ENCODE measurements around the gene FDXR.
A peak's percentile ranks its signal among the peaks of the same experiment; 100 is the strongest.
"Not testable (repeated sequence)": the region's sequence is repeated elsewhere in the genome, so short reads cannot be mapped to it uniquely, and the experiment has no call there.

Gene FDXR

DNA sequence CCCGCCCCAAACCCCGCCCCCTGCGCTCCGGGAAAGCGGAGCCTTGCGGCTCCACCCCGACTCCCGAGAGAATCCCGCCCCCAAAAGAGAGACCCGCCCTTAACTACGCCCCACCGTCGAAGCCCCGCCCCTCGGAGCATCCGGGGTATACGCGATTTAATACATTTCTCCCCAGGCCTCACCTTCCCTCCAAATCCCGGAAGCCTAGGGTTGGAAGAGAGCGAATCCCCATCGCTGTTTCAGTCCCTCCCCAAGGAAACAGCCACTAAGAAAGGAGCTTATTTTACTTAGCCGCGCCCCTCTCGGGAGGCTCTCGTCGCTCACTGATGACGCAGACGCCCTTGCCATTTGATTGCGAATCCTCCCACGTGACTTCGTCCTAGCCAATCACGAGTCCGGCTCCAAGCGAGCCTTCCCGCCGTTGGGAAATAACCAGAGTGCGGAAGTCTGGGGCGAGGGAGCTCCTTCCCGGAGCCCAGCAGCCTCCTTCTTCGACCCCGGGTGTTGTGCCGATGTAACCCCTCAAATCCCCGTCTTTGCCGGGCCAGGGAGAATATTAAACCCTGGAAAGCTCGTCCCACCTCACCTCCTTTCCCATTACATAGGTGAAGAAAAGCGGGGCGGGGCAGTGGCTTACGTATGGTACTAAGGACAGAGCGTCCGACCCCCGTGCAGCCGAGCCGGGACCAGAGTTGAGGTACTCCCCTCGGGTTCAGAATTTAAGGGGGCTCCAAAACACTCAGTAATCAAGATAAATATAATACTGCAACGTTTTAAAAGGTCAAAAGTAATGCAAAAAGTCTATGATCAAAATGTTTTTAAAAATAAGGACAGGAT, 461 bp upstream of the FDXR start:
- DNase-seq (ENCODE audit: low read depth in 2 of 2): peak; percentile 97 to 99

DNA sequence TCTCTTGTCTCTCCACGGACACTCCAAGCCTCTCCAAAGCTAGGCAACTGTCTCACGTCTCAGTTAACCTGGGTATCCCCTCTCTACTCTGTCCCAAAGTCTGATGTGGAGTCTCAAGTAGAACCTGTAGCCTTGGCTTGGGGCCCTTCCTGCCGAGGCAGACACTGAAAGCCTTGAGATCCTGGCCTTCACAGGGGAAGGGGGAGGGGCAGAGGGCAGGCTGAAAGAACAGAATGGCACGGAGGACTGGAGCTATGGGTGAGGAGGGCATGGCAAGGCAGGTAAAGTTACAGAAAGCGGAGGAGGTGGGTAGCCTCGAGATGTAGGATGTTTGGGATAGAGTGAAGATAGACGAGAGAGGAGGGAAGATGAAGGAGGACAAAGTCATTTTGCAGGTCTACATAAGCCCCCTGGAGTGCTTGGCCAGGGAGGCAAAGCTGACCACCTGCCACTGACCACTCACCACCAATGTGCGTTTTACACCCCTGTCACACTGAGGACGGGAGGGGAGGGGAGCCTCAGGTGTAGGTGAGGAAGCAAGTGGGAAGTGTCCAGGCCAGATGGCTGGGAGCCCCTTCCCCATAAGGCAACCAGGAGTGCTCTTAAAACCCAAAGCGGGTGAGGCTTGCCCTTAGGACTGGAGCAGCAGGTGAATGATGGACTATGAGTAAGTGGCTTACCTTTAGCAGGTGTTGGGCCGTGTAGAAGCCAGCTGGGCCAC, 1.3 kb downstream of the FDXR start:
- no peak for DNase-seq (ENCODE audit: low read depth in 2 of 2)

DNA sequence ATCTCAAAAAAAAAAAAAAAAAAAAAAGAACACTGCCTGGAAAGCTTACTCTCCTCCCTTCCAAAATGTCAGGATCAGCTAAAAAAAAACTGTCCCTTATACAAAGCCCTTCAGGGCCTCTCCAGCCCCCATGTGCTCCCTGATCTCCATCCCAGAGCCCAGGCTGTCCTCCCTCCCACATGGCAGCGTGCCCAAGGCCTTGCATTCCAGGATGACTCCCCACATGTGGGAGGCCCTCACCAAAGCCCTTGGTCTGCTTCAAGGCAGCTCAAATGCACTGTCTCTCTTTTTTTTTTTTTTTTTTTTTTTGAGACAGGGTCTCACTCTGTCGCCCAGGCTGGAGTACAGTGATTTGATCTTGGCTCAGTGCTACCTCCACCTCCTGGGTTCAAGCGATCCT, 2.3 kb downstream of the FDXR start:
- DNase-seq (ENCODE audit: low read depth in 2 of 2): no peak

DNA sequence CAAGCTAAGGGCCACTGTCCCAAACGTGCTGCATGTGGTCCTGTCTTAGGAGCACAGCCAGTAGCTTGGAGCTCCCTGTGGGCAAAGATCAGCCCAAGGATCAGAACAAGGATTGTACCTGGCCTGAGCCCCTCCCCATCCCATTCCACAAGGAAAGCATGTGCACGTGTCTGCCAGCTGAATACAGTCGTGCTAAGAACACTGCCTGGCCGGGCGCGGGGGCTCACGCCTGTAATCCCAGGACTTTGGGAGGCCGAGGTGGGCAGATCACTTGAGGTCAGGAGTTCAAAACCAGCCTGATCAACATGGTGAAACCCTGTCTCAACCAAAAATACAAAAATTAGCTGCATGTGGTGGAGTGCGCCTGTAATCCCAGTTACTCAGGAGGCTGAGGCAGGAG, 2.8 kb downstream of the FDXR start:
- not testable (repeated sequence) for DNase-seq (ENCODE audit: low read depth in 2 of 2)

DNA sequence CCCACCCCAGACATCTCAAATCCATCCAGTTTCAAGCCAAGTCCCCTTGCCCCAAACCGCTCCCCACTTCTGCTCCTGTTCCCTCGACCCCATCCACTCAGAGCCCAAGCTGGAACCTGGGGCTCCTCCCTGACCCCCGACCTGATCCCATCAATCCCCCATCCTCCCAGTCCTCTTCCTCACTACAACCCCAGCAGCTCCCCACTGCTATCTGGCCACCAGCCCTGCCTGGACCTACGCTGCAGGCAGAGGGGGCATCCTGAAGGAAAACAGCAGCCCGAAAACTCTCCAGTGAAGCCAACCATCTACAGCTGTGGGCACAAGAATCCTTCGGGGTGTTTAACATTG, 3.9 kb downstream of the FDXR start:
- no peak for DNase-seq (ENCODE audit: low read depth in 2 of 2)

DNA sequence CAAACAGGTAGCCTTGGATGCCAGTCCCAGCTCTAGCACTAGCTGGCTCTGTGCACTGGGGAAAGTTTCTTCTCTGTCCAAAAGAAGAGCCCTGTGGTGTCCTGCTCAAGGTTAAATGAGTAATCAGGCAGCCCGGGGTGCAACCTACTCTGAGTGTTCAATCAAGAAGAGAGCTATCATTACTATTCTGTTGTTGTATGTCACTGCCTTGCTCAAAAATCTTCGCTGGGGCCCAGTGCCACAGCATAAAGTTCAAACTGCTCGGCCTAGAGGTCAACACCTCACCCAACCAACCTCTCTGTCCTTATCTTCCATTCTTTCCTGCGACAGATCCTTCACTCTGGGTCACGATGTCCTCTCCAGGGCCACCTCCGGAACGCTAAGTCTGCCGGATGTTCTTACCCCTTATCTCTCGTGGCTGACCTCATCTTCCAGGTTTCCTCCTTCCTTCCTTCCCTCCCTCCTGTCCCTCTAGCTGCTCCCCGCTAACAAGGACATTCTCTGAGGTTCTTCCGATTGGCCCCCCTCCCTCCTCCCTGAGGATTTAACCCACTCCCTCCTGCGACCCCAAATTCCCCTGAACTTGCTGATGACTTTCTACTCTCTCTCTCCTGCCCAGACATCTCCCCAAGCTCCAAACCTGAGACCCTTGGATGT, 4.4 kb downstream of the FDXR start:
- no peak for DNase-seq (ENCODE audit: low read depth in 2 of 2)

DNA sequence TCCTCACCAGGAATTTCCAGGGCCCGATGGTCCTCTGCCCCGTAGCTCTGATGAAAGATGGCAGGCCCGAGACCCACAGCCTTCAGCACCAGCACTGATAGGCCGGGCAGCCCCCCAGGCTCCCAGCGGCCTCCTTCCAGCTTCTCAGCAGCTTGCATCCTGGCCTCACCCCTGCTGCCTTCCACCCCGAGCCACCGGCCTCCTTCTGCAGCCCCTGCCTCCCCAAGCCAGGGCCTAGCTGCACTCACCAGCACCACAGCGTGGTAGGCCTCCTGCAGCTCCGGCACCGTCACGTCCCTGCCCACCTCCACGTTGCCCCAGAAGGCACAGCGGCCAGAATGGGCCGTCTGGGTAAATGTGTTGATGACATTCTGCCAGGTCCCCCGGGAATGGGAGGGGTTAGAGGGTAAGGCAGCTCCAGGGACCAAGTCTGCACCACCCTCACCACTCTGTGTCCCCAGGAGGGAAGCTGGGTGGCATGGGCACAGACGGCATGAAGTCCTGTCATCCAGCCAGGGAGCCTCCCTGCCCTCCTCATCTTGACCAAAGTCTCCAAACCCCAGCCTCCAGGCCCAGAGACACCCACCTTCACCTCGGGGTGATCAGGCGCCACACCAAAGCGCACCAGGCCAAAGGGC, 6.5 kb downstream of the FDXR start:
- no peak for DNase-seq (ENCODE audit: low read depth in 2 of 2)

DNA sequence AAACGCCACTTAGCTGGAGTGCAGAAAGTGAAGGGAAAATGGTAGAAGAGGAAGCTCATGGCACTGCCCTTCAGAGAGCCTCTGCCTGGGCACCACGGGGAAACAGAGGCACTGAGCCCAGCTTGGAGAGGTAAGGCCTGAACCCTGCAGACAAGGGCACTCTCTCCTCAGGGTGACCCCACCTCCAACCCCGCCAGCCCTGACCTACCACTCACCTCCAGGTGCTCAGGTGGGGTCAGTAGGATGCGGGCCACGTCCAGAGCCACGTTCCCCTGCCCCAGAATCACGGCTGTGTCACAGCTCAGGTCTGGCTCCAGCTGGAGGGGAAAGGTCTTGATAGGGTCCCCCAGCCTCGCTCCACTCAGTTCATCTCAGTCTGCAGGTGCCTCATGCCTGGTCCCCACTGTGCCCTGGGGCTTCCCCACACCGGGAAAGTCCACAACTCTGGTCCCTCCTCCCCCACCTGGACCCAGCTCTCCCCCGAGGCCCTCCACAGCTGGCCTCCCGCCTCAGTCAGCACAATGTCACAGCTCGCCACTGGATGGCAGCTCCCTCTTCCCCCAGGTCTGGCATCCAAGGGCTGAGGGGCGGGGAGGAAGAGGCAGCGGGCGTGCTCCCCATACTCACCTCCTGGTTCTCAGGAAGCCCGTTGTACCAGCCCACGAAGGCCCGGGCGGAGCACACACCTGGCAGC, 7.1 kb downstream of the FDXR start:
- DNase-seq (ENCODE audit: low read depth in 2 of 2): no peak

DNA sequence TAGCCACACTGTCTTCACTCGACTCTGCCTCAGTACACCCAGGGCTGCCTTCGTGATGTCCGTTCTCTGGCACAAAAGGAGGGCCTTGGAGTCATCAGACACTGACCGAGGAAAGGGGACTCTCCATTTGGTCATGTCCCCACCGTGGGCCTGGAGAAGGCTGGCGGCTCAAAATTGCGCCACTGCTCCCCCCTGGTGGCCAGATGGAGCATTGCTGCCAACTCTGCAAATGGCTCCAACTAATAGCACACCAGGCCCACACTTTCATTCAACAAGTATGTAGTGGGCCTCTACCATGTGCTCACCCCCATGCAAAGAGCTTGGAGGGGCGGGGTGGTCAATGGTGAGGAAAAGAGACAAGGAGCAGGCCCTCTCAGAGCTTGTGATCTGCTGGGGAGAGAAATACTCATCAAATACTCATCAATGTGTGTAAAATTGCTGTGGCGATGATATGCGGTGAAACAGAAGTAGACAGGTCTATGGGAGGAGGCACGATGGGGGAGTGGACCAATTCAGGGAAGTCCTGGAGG, 7.9 kb downstream of the FDXR start:
- DNase-seq (ENCODE audit: low read depth in 2 of 2): peak; percentile 53 to 64

DNA sequence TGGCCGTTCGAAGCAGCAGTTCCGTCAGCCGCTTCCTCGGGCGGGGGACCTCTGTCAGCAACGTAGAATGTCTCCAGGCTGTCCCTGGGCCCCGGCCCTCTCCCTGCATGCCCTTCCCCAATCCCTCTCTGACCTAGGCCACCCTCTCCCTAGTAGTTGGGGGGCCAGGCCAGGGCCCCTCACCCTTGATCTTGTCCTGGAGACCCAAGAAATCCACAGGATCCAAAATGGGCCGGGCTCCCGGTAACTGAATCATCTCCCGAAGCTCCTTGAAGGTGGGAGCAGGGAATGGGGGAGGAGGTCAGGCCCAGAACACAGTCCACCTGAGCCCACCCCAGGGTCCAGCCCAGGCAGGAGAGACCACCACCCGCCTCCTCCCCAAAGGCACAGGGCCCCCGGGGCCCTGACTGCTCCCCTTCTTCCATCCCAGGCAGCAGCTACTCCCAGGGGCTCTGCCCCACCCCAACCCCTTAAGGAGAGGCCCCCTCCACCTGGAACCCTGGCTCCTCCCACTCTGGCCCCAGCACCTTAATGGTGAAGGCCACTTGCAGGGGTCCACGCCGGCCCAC, 8.4 kb downstream of the FDXR start:
- DNase-seq (ENCODE audit: low read depth in 2 of 2): no peak

DNA sequence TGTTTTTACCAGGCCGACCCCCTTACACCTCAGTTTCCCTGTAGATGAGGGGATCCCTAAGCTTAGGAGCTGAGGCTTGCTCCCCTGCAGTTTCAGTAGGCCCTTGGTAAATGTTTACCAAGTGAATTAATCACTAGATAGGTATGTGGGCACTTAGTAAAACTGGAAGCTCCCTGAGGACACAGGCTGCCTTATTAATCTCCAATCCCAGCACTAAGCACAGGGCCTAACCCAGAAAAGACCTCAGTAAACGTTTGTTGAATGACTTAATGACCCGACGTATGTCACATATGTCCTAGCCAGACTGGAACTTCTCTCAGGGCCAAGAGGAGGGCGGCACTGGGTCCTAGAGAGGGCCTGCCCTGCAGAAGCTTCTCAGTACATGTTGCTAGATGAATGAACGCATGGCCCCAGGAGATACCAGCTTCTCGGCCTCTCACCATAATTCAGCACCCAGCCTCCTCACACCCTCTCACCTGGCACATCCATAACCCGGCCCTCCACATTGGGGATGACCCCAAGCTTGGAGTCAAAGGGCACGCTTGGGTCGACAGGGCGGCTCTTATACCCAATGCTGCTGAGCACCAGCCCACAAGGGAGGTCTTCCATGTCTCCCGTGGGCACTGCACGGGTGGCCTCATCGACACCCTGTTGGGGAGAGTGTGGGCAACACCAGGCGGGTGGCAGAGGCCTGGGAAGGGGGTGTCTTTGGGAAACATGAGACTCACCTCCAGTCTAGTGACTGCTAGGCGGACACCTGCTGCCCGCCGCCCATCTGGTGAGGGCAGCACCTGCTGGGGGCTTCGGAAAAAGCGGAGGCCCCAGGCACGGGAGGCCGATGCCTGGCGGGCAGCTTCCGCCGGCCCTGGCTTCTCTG, 9.1 kb downstream of the FDXR start:
- DNase-seq (ENCODE audit: low read depth in 2 of 2): no peak

DNA sequence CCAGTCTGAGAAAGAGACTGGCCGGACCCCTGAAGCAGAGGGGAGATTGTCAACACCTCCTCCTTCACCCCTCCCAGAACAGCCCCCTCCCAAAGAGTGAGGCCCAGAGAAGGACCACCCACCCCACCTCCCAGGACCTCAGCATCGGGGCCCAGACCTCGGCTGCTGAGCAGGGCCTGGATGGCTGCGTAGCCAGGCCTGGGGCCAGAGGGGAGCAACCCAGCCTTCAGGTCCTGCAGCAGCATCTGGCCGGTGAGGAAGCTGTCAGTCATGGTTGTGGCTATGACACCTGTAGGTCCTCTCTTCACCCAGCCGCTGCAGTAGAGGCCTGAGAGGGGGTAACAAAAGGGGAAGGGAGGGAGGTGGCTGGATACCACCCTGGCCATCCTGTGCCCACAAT, 9.9 kb downstream of the FDXR start:
- DNase-seq (ENCODE audit: low read depth in 2 of 2): no peak

DNA sequence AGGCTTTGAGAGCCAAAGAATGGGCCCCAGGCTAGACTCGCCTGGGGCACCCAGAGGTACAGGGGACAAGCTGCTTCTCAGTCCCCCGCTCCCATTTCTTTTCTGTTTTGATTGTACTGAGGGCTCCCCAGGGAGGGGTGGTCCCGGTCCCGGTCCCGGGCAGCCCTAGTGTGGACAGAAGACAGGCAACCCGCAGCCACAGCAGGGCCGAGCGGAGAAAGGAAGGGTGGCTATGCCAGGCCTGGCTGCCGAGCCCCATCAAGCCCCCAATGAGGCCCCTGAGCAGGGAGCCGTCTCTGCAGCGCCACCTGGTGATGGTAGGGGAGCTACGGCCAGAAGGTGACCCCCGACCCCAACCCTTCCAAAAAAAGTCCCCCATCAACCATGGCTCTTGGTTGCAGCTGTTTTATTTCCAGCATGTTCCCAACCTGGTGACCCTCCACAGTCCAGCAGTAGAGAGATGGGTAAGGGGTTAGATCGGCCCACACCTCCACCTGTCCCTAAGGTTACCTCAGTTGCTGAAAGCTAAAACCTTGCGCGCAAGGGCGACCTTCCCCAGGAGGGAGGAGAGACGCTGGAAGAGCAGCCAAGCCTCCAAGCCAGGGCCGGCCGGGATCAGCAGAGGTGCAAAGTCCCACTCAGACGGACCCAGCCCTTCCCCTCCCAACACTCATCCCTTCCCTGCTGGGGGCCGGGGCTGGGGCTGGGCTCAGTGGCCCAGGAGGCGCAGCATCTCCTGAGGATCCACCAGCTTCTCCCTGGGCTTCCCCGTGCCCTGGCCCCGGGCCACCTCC, 10.5 kb downstream of the FDXR start:
- DNase-seq (ENCODE audit: low read depth in 2 of 2): peak; percentile 44 to 69

DNA sequence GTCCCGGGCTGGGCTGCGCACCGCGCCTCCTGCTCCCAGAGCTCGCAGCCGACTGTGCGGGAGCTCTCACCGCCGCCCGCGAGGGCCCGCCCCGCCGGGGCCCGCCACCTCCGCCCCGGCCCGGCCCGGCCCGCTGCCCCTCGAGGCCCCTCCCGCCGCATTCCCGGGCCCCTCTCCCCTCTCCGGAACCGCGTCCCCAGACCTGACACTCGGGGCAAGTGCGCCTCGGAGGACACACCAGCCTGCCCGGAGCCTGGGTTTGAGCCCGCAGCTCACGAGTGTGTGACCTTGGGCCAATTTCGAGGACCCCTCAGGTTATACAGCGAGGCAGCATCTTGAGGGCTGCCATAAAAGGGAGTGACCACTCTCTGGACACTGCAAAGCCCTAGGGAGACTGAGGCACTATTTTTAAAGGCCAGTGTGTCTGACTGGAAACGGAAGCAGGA, 11.1 kb downstream of the FDXR start:
- DNase-seq (ENCODE audit: low read depth in 2 of 2): no peak

DNA sequence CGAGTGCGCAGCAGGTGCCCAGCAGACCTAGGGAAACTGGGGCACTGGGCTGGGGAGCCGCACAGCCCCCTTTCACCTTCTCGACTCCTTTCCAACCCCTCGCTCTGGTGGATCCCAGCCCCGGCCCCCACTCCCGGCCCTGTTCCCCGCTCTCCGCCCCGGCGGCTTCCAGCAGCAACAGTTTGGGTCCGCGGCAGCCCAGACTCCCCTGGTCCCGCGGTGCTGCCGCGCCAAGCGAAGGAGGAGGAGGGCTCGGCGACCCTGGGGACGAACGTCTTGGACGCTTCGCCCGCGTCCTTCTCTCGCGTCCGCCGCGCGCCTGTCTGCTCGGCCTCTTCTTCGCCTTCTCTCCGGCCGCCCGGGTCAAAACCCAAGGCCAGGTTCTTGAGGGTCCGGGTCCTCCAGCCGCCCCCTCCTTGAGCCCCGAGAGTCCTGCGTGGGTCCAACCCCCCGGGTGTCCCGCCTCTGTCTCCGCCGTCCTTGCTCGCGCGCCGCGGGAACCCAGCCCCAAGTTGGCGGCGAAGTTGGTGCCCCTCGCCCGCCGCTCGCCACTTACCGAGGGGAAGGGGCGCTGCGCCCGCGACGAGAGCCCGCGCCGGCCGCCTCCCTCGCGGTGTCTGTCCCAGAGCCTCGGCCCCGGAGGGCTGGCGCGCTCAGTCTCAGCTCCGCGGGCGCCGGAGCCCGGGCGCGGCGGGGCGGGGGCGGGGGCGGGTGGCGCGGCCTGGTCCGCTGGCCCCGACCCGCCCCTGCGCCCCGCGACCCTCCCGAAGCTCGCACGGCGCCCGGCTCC, 11.7 kb downstream of the FDXR start:
- DNase-seq (ENCODE audit: low read depth in 2 of 2): no peak

DNA sequence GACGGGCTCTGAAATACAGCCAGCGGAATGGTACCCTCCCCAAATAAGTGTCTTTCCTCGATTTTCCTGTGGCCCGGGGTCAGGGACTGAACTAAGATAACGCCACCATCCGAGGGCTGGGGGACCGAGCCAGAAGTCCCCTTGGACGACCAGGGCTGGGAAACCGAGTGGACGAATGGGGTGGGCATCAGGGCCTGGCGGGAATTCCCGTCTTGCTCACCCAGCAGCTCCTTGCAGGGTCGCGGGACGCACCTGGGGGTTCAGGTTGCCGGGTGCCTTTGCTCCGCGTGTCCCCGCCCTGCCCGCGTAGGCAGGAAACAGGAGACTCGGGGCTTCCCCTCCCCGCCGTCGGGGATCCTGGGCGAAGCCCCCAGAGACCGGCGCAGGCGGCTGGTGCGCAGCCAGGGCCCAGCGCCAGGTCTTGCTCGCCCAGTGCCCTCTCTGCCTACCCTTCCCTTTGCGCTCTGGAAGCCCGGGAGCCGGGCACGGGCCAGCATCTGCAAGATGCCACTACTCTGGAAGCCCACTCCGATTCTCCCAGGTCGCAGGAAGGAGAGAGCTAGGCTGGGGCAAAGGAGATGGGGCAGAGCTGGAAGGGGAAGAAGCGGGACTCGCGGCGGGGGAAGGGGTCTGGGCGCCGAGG, 12.4 kb downstream of the FDXR start:
- DNase-seq (ENCODE audit: low read depth in 2 of 2): no peak

DNA sequence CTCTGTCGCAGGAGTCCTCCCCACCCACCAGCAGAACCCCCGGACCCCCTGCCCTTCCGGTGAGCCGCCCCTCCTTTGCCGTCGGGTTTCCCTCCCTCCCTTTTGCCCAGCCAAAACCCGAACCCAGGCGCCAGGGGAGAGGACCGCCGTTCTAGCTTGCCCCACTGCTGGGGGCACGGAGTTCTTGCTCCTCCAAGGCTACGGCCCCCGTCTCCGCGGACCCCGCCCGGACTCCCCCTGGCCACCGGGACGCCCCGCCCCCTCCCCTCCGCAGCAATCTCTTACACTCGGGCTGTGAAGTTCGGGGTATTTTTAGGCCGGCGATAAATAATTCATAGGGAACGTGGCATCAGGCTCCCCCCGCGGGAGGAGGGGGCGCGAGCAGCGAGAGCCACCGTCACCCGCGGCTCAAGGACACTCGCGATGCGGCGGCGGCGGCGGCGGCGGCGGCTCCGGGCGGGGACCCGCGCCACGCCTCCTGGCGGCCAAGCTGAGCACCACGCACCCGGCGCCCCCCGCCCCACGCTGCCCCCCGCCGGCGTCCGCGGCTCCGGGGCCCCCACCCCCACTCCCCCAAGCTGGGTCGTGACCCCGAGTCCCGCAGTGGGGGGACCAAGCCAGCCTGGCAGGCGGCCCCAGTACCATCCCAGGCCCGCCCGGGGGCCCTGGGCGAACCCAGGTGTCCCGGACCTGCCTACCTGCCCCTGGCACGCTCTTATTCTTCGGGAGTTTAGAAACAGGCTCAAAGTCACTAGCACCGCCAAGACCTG, 13.2 kb downstream of the FDXR start, which contains the start of gene GRIN2C:
Gene GRIN2C, minus strand, starts transcription at position 427 of the 770 bp plus-strand sequence. CDS start 4,793 bp downstream, outside the sequence.
- no peak for DNase-seq (ENCODE audit: low read depth in 2 of 2)
